Measurements from ENCODE around the gene TIMM50. TPM values are rescaled to one million over a fixed set of nuclear protein-coding genes. Genes with fewer than 3 reads are reported as not detected.

Gene TIMM50
- total RNA-seq, 2 donors from 2014 or later = 51.5 to 95.1 TPM

DNA sequence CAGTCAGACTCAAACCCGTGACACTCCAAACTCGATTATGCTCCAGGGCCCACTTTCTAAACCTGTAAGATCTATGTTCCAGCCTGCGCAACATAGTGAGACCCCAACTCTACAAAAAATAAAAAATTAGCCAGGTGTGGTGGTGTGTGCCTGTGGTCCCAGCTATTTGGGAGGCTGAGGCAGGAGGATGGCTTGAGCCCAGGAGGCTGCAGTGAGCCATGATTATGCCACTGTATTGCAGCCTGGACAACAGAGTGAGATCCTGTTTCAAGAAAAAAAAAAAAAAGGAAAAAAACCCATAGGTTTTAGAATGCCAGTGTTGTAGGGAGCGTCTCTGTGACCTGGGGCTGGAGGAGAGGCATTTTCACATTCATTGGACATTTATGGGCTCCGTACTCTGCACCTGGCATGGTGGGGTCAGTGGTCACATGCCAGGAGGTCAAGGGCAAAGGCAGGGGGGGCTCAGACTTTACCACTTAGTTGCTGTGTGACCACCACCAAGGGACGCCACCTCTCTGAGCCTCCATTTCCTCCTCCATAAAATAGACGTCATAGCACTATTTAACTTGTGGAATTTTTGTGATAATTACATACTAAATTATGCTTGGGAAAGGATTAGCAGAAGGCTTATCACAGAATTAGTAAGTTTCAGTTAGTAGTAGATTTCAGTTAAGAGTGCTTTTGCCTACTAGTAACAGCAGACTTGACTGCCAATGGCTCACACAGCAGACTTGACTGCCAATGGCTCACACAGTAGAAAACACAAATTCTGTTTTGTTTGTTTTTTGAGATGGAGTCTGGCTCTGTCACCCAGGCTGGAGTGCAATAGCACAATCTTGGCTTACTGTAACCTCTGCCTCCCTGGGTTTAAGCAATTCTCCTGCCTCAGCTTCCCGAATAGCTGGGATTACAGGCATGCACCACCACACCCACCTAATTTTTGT lies 40.2 kb downstream of the TIMM50 start:
- peaks cover 6% of the 10 kb centered on the region for H3K36me3 Mint-ChIP-seq (ENCODE audit: low read depth)
- H3K4me1 Mint-ChIP-seq = peaks cover 6% of the 10 kb centered on the region
- no peak for ATAC-seq (replicated peaks)
- no peak overlapping the region for H3K27ac Mint-ChIP-seq
- peaks cover 17% of the 10 kb centered on the region for H3K27me3 Mint-ChIP-seq
- no peaks in the 10 kb centered on the region for H3K9me3 Mint-ChIP-seq
- no peak overlapping the region for H3K4me3 Mint-ChIP-seq

DNA sequence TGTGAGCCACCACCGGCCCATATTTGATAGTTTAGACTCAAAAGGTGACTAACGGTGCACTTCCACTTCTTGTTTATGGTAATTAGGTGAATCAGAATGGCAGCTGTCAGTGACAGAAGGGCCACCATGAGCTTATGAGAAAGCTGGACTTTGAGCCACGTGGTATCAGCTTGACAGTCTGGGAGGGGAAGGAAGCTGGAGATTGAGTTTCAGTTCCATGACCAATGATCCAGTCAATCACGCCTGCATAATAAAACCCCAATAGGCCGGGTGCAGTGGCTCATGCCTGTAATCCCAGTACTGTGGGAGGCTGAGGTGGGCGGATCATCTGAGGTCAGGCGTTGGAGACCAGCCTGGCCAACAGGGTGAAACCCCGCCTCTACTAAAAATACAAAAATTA lies 43.9 kb downstream of the TIMM50 start:
- H3K9me3 Mint-ChIP-seq = no peaks in the 10 kb centered on the region

DNA sequence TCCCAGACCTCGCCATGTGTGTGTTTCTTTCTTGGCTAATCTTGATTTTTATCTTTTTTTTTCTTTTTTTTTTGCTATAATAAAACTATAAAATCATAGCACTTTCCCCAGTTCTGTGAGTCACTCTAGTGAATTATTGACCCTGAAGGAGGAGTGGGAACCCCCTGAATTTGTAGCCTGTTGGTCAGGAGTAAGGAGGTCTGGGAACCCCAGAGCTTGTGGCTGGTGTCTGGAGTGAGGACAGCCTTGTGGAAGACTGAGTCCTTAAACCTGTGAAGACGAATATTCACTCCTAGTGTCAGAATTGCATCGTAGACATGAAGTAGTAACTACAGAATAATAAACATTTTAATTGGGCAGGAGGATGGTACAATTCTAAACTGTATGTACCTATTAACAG lies 44.6 kb downstream of the TIMM50 start:
- Mint-ChIP-seq H3K9me3 (no peaks in the 10 kb centered on the region), H3K4me1 (no peaks in the 10 kb centered on the region)

More for the DNA sequence above, 43.9 kb downstream of the TIMM50 start:
- Mint-ChIP-seq H3K36me3 (ENCODE audit: low read depth) (peaks cover 6% of the 10 kb centered on the region), H3K4me1 (no peaks in the 10 kb centered on the region), H3K4me3 (no peak overlapping the region), H3K27ac (no peak overlapping the region), H3K27me3 (no peaks in the 10 kb centered on the region)
- ATAC-seq (replicated peaks) = peak; percentile 62

DNA sequence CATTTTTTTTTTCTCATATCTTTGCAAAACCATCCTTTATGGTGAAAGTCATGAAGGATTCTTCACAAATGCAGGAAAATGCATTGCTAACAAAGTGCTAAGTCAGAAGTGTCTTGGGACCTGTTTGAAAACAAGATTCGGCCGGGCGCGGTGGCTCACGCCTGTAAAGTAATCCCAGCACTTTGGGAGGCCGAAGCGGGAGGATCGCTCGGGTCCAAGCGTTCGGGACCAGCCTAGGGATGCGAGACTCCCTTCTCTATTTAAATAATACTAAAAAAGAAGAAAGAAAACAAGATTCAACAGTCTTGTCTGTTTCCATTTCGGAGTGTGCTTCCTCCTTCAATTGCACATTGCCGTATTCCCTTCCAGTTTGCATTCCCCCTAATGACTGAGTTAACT lies 51.2 kb downstream of the TIMM50 start:
- H3K4me3 Mint-ChIP-seq = peak overlapping the region; percentile 85
- H3K27me3 Mint-ChIP-seq = no peaks in the 10 kb centered on the region
- H3K4me1 Mint-ChIP-seq = peaks cover 4% of the 10 kb centered on the region
- peaks cover 6% of the 10 kb centered on the region for H3K36me3 Mint-ChIP-seq (ENCODE audit: low read depth)
- H3K9me3 Mint-ChIP-seq = no peaks in the 10 kb centered on the region
- no peak for ATAC-seq (replicated peaks)
- peak overlapping the region; percentile 84 for H3K27ac Mint-ChIP-seq

More for the DNA sequence above, 44.6 kb downstream of the TIMM50 start:
- no peak for ATAC-seq (replicated peaks)
- Mint-ChIP-seq H3K36me3 (ENCODE audit: low read depth) (peaks cover 6% of the 10 kb centered on the region), H3K4me3 (no peak overlapping the region), H3K27ac (no peak overlapping the region), H3K27me3 (no peaks in the 10 kb centered on the region)

DNA sequence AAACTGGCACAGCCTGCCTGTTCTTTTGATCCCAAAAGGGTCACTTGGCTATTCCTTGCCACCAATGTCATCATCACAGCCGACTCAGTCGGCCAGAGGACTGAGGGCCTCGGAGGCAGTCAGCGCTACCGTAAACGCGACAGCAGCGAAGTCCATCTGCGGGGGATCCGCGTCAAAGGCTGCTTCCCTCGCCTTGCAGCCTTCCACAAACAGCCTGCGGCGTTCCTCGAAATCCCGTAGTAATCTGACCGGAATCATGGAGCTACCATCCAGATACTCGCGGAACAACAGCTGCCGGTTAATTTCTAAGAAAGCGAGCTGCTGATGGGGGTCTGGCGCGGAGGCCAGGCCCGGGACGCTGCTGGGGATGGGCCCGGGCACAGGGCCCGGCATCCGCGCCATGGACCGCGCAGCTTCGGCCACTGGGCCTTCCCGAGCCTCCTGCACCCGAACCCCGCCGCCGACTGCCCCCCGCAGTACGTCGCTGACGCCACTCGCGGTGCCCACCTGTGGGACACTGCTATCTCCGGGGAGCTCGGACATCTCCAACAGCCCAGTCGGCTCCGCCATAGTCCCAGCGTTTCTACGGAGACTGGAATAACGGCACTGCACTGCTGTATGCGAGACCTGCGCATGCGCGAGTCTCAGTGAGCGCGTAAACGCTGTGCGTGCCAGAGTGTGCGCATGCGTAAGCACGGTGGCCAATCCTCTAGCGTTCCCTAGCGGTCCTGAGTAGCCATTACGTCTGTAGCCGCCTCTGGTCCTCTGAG lies 51.8 kb downstream of the TIMM50 start, which contains the start of gene EID2B:
TSS of gene EID2B (minus strand) at position 620 of the 770 bp plus-strand sequence. CDS start at position 570, 50 bp downstream.
- Mint-ChIP-seq H3K4me1 (peaks cover 4% of the 10 kb centered on the region), H3K4me3 (peak within 1 kb of the TSS; percentile 85), H3K9me3 (no peaks in the 10 kb centered on the region), H3K36me3 (ENCODE audit: low read depth) (peaks cover 9% of the 10 kb centered on the region), H3K27ac (peak within 1 kb of the TSS; percentile 84), H3K27me3 (no peaks in the 10 kb centered on the region)
- ATAC-seq (replicated peaks) = peak; percentile 95

DNA sequence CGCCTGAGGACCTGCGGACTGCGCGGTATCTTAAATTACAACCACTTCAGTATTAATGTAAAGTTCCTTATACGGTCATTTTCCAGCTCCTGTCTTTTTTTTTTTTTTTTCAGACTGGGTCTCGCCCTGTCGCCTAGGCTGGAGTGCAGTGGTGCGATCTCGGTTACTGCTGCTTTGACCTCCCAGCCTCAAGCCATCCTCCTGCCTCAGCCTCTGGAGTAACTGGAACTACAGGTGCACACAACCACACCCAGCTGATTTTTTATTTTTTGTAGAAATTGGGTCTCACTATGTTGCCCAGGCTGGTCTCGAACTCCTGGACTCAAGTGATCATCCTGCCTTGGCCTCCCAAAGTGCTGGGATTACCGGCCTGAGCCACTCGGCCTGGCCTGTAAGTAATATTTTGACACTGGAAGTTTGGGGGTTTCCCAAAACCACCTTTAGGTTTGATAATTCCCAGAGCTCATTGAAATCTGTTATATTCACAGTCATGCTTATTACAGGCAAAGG lies 52.4 kb downstream of the TIMM50 start:
- peaks cover 15% of the 10 kb centered on the region for H3K36me3 Mint-ChIP-seq (ENCODE audit: low read depth)

DNA sequence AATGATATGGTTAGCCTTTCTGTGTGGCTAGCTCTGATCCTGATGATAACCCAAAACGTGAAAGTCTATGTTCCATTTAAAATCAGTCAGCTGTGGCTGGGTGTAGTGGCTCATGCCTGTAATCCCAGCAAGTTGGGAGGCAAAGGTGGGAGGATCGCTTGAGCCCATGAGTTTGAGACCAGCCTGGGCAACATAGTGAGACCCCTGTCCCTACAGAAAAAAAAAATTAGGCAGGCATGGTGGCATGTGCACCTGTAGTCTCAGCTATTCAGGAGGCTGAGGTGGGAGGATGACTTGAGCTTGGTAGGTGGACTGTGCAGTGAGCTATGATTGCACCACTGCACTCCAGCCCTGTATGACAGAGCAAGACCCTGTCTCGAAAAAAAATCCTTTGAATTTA lies 53.2 kb downstream of the TIMM50 start:
- Mint-ChIP-seq H3K27me3 (no peaks in the 10 kb centered on the region), H3K4me3 (no peak overlapping the region), H3K36me3 (ENCODE audit: low read depth) (peaks cover 16% of the 10 kb centered on the region), H3K9me3 (no peaks in the 10 kb centered on the region), H3K27ac (no peak overlapping the region), H3K4me1 (peaks cover 13% of the 10 kb centered on the region)
- ATAC-seq (replicated peaks) = no peak

More for the DNA sequence above, 52.4 kb downstream of the TIMM50 start:
- peak; percentile 23 for ATAC-seq (replicated peaks)
- Mint-ChIP-seq H3K27me3 (no peaks in the 10 kb centered on the region), H3K4me3 (peak overlapping the region; percentile 85), H3K27ac (peak overlapping the region; percentile 84), H3K4me1 (peaks cover 6% of the 10 kb centered on the region), H3K9me3 (no peaks in the 10 kb centered on the region)

DNA sequence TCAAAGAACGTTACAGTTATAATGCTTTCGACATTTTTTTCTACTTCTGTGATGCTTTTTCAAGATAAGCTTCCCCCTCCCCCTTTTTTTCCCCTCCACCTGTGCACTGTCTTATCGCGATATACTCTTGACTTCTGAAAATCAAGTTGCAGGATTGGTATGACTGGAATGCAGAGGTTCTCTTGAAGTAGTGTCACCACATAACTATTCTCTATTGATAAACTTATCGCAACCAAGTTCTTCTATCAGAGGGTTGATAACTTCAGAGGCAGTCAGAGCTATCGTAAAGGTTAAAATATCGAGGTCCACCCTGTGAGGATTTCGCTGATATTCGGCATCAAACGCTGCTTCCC lies 58.5 kb downstream of the TIMM50 start:
- peak; percentile 31 for ATAC-seq (replicated peaks)
- peaks cover 22% of the 10 kb centered on the region for H3K4me1 Mint-ChIP-seq
- peak overlapping the region; percentile 85 for H3K4me3 Mint-ChIP-seq
- no peaks in the 10 kb centered on the region for H3K9me3 Mint-ChIP-seq
- no peaks in the 10 kb centered on the region for H3K27me3 Mint-ChIP-seq
- peak overlapping the region; percentile 97 for H3K27ac Mint-ChIP-seq
- H3K36me3 Mint-ChIP-seq (ENCODE audit: low read depth) = peaks cover 30% of the 10 kb centered on the region

DNA sequence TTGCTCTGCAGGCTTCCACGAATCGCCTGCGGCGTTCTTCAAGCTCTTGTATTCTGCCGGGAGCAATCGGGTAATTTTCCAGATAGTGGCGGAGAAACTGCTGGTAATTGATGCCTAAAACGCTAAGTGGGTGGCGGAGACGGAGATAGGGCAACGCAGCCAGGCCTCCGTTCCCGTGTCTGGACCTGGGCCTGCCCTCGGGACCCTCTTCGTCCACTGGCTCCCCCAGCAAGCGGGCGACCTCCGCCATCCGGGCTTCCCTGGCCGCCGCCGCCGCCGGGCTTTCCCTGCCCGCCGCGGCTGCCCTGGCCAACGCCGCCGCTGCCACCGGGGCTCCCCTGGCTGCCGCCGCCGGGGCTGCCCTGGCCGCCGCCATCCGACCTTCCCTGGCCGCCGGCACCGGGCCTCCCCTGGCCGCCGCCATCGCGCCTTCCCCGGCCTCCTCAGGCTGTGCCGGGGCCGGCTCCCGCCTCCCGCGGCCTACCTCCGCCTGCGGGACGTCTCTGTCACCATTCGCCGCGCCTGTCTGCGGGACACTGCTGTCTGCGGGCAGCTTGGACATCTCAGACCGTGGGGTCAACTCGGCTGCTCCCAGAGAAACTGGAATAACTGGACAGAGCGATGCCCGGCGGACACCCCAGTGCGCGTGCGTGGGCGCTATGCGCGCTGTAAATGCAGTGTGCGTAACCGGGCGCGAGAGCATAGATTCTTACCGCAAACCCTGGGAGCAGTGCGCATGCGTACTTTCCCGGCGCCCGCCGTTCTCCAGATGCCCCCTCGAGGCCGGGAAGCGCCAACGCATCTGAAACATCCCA lies 59.1 kb downstream of the TIMM50 start, which contains the start of gene EID2:
TSS of gene EID2 (minus strand) at position 644 of the 815 bp plus-strand sequence. CDS start at position 562, 82 bp downstream.
- Mint-ChIP-seq H3K36me3 (ENCODE audit: low read depth) (peaks cover 30% of the 10 kb centered on the region), H3K9me3 (no peaks in the 10 kb centered on the region), H3K4me1 (peaks cover 27% of the 10 kb centered on the region), H3K27ac (peak within 1 kb of the TSS; percentile 97), H3K4me3 (peak within 1 kb of the TSS; percentile 85), H3K27me3 (no peaks in the 10 kb centered on the region)
- ATAC-seq (replicated peaks) = peak; percentile 87

DNA sequence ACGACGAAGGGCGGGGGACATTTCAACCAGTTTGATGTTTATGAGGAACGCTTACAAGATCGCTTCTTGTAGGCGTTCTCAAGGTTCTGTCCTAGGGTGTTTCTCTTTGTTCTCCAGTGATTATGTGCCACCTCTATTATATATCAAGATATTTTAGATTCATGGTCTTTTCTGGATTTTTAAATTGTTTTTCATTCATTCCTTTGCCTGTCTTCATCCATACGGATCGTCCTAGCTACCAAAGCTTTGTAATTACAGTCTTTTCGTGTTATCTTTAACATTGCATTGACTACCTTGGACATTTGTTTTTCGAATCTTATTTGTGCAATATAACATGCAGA lies 59.7 kb downstream of the TIMM50 start:
- Mint-ChIP-seq H3K4me3 (peak overlapping the region; percentile 85), H3K36me3 (ENCODE audit: low read depth) (peaks cover 30% of the 10 kb centered on the region), H3K9me3 (no peaks in the 10 kb centered on the region), H3K27ac (peak overlapping the region; percentile 97), H3K4me1 (peaks cover 31% of the 10 kb centered on the region), H3K27me3 (no peaks in the 10 kb centered on the region)
- no peak for ATAC-seq (replicated peaks)

Other genes with a start within 250 kb of the TIMM50 start
- gene IFNL3, start 235.8 kb upstream of the TIMM50 start, total RNA-seq = not detected
- not detected for gene IFNL4, start 232.0 kb upstream of the TIMM50 start, total RNA-seq
- gene IFNL2, start 212.4 kb upstream of the TIMM50 start, total RNA-seq = not detected
- under 1 TPM in 1 of 2 donors, not detected in 1; 0.42 TPM for gene IFNL1, start 184.4 kb upstream of the TIMM50 start, total RNA-seq
- gene LRFN1, start 160.0 kb upstream of the TIMM50 start, total RNA-seq = 1 to 10 TPM; 3.7 to 10.0 TPM
- 100 to 1,000 TPM; 330 to 351 TPM for gene GMFG, start 144.8 kb upstream of the TIMM50 start, total RNA-seq
- 10 to 100 TPM; 52.8 to 75.1 TPM for gene SAMD4B, start 138.4 kb upstream of the TIMM50 start, total RNA-seq
- gene PAF1, start 89.7 kb upstream of the TIMM50 start, total RNA-seq = 10 to 100 TPM; 46.6 to 58.6 TPM
- 10 to 100 TPM; 24.6 to 27.7 TPM for gene MED29, start 89.5 kb upstream of the TIMM50 start, total RNA-seq
- 100 to 1,000 TPM in 1 of 2 donors, 10 to 100 TPM in 1; 67.4 to 265 TPM for gene ZFP36, start 74.0 kb upstream of the TIMM50 start, total RNA-seq
- gene PLEKHG2, start 68.2 kb upstream of the TIMM50 start, total RNA-seq = 10 to 100 TPM; 51.2 to 69.4 TPM
- 1,000 to 10,000 TPM; 2,984 to 3,090 TPM for gene RPS16, start 44.9 kb upstream of the TIMM50 start, total RNA-seq
- gene SUPT5H, start 35.3 kb upstream of the TIMM50 start, total RNA-seq = 100 to 1,000 TPM; 182 to 239 TPM
- 1 to 10 TPM in 1 of 2 donors, under 1 TPM in 1; 0.16 to 1.2 TPM for gene DLL3, start 18.1 kb downstream of the TIMM50 start, total RNA-seq
- not detected for gene SELENOV, start 34.3 kb downstream of the TIMM50 start, total RNA-seq
- 1 to 10 TPM; 2.8 to 3.2 TPM for gene EID2B, start 52.0 kb downstream of the TIMM50 start, total RNA-seq
- 10 to 100 TPM in 1 of 2 donors, 1 to 10 TPM in 1; 9.4 to 13.4 TPM for gene EID2, start 59.3 kb downstream of the TIMM50 start, total RNA-seq
- not detected for gene LGALS13, start 121.7 kb downstream of the TIMM50 start, total RNA-seq
- gene LGALS16, start 175.1 kb downstream of the TIMM50 start, total RNA-seq = not detected
- 1 to 10 TPM in 1 of 2 donors, under 1 TPM in 1; 0.69 to 2.2 TPM for gene LGALS14, start 223.6 kb downstream of the TIMM50 start, total RNA-seq